Endothelial cell (in vitro differentiated cells): ENCODE measurements around the gene CYP24A1. TPM values are rescaled to one million over a fixed set of nuclear protein-coding genes. Genes with fewer than 3 reads are reported as not detected.

ENCODE experiments used
- DNase-seq: peaks from one replicate; pipeline ENCODE4 v3.0.0; 2021; ENCODE audit warnings: low spot score
- H3K27ac Mint-ChIP-seq: one replicate; pipeline ENCODE4 v1.8.0; 2021; ENCODE audit warnings: mixed read lengths, inconsistent platforms; ENCODE audit not compliant: unreplicated experiment
- H3K27me3 Mint-ChIP-seq: one replicate; pipeline ENCODE4 v1.8.0; 2021; ENCODE audit warnings: mild to moderate bottlenecking, moderate library complexity, mixed read lengths, inconsistent platforms; ENCODE audit not compliant: unreplicated experiment
- H3K36me3 Mint-ChIP-seq: one replicate; pipeline ENCODE4 v1.8.0; 2021; ENCODE audit warnings: mild to moderate bottlenecking, low read depth, mixed read lengths, inconsistent platforms; ENCODE audit not compliant: unreplicated experiment
- H3K4me1 Mint-ChIP-seq: one replicate; pipeline ENCODE4 v1.8.0; 2021; ENCODE audit warnings: mild to moderate bottlenecking, mixed read lengths, inconsistent platforms; ENCODE audit not compliant: unreplicated experiment
- H3K4me3 Mint-ChIP-seq: one replicate; pipeline ENCODE4 v1.8.0; 2021; ENCODE audit warnings: mild to moderate bottlenecking, mixed read lengths, inconsistent platforms; ENCODE audit not compliant: unreplicated experiment
- H3K9me3 Mint-ChIP-seq: one replicate; pipeline ENCODE4 v1.8.0; 2021; ENCODE audit warnings: mixed read lengths, inconsistent platforms; ENCODE audit not compliant: unreplicated experiment
- CTCF ChIP-seq: fragments of 200-600 bp; sonication (generic); IDR thresholded peaks from one replicate; pipeline ENCODE4 v1.5.0; 2021; ENCODE audit warnings: antibody characterized with exemption; ENCODE audit not compliant: unreplicated experiment
- total RNA-seq: library from RNA; stranded (reverse); fragmentation: NEBNext Ultra II Directional; extraction: Animal tissue kit (Norgen Biotek cat#: 25700); gene quantifications from one replicate; pipeline ENCODE4 v1.2.1, GENCODE V29; 2021; ENCODE audit not compliant: unreplicated experiment

The CYP24A1 gene
- total RNA-seq, 1 donor from 2014 or later, result not detected

- Mint-ChIP-seq H3K27me3 (peaks cover 3% of the 10 kb centered on the region), H3K4me1 (no peaks in the 10 kb centered on the region), H3K4me3 (no peak overlapping the region), H3K36me3 (no peaks in the 10 kb centered on the region), H3K9me3 (no peaks in the 10 kb centered on the region), H3K27ac (no peak overlapping the region)
- no peak for DNase-seq
- TF ChIP-seq CTCF, result no peak
These were observed 13.4 kb downstream of the CYP24A1 start for GRCh38 chr20:54160065-54161007.

DNA sequence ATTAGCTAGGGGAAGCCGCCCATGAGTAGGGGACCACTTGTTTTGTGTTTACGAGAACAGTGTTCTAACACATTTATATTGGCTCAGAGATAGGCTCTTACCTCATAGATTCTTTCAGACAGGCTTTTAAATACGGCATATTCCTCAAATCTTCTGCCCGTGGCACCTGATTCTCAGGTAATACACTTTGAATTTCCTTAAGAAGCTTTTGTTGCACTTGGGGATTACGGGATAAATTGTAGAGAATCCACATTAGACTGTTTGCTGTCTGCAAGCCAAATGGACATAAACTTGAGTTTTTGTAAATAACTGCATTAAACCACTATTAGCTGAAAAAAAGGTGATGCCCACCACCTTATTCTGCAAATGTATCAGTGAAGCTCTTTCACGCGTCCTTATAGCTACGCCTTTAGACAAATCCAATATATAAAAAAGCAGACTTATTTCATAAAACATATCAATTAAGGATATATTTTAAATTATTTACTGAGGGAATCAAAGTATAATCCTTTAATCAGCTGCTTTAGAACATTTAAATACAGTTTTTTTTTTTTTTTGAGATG is 14.8 kb downstream of the CYP24A1 start:
- no peak for TF ChIP-seq CTCF
- Mint-ChIP-seq H3K9me3 (no peaks in the 10 kb centered on the region), H3K4me3 (no peak overlapping the region), H3K36me3 (no peaks in the 10 kb centered on the region), H3K27ac (no peak overlapping the region), H3K4me1 (no peaks in the 10 kb centered on the region), H3K27me3 (peaks cover 3% of the 10 kb centered on the region)
- DNase-seq, result no peak

GRCh38 chr20:54158226-54158625 is 15.6 kb downstream of the CYP24A1 start:
- DNase-seq, result no peak
- Mint-ChIP-seq H3K27ac (no peak overlapping the region), H3K4me1 (no peaks in the 10 kb centered on the region), H3K27me3 (peaks cover 3% of the 10 kb centered on the region), H3K36me3 (no peaks in the 10 kb centered on the region), H3K4me3 (no peak overlapping the region), H3K9me3 (no peaks in the 10 kb centered on the region)
- no peak for TF ChIP-seq CTCF

DNA sequence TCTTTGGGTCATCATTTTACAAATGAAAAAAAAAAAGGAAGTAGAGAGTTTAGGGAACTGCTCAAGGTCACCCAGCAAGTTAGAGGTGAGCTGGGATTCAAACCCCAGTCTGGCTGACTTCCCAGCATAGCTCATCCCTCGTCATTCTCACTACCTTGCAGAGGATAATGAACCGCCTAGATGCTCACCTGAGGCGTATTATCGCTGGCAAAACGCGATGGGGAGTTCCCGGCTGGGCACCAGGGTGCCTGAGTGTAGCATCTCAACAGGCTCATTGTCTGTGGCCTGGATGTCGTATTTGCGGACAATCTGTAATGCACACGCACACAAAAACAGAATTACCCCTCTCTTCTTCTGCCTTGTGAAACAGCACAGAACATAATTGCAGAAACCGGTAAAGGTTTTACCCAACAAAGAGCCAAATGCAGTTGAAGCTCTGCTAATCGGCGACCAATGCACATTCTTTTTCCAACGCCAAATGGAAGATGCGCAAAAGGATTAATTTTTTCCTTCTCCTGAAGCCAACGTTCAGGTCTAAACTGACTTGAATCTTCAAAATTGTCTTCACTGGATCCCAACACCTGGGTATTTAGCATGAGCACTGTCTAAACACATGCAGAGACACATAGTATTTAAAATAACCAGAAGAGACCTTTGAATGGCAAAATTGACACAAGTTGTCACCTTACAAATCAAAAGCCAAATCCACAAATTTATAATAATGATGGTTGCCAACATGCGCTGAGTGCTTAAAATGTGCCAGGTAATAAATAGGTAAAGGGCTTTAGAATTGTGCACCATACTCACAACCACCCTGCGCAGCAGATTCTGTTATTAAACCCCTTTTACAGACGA is 16.6 kb downstream of the CYP24A1 start:
- H3K9me3 Mint-ChIP-seq, result no peaks in the 10 kb centered on the region
- peaks cover 3% of the 10 kb centered on the region for H3K27me3 Mint-ChIP-seq
- no peak overlapping the region for H3K27ac Mint-ChIP-seq
- no peaks in the 10 kb centered on the region for H3K36me3 Mint-ChIP-seq
- no peak for TF ChIP-seq CTCF
- DNase-seq, result no peak
- no peaks in the 10 kb centered on the region for H3K4me1 Mint-ChIP-seq
- no peak overlapping the region for H3K4me3 Mint-ChIP-seq
